ENCODE data around the gene TMEM181.
"Not testable (repeated sequence)": the region's sequence is repeated elsewhere in the genome, so short reads cannot be mapped to it uniquely, and the experiment has no call there.

The TMEM181 gene

DNA sequence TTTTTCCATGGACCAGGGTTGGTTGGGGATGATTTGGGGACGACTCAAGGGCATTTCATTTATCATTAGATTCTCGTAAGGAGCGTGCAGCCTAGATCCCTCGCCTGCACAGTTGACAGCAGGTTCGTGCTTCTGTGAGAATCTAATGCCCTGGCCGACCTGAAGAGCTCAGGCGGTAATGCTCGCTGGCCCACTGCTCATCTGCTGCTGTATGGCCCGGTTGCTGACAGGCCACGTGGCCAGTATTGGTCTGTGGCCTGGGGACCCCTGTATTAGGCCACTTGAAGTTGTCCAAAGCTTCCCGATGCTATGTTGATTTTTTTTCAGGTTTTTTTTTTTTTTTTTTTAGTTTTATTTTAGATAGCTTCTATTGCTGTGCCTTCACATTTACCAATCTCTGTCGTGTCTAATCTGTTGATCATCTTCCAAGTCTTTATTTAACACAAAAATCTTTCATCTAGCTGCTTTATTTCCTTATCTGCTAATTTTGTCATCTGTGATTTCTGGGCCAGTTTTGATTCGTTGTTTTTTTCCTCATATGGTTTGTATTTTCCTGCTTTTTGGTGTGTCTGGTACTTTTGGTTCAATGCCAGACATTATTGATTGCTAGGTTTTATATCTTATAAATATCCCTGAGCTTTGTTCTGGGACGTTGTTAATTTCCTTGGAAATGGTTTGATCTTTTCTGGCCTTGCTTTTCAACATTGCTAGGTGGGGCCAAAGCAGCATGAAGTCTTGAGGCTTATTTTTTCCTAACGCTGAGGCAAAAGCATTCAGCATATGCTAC, 43.6 kb downstream of the TMEM181 start:
- H3K36me3 ChIP-seq (ENCODE audit: insufficient read depth, insufficient read length, low read length), result peaks cover 46% of the 10 kb centered on the region
- no peaks in the 10 kb centered on the region for H3K27me3 ChIP-seq (ENCODE audit: insufficient read depth, insufficient read length)
- no peaks in the 10 kb centered on the region for H3K4me1 ChIP-seq (ENCODE audit: insufficient read depth, insufficient read length)
- H3K9ac ChIP-seq (ENCODE audit: insufficient read length, low read depth), result no peak overlapping the region
- no peaks in the 10 kb centered on the region for H3K9me3 ChIP-seq (ENCODE audit: insufficient read depth, low read length)
- no peak for DNase-seq (ENCODE audit: low read depth, low spot score)
- no peak overlapping the region for H3K4me3 ChIP-seq (ENCODE audit: insufficient read length, low read depth)
- TF ChIP-seq ZNF274 (IDR thresholded peaks at IDR 0.05; ENCODE audit: low read depth, low read length) (no peak), YY1 (IDR thresholded peaks at IDR 0.05; ENCODE audit: insufficient read depth, insufficient read length) (no peak), SUZ12 (IDR thresholded peaks at IDR 0.05; ENCODE audit: extremely low read depth, insufficient read depth, insufficient read length) (no peak)

DNA sequence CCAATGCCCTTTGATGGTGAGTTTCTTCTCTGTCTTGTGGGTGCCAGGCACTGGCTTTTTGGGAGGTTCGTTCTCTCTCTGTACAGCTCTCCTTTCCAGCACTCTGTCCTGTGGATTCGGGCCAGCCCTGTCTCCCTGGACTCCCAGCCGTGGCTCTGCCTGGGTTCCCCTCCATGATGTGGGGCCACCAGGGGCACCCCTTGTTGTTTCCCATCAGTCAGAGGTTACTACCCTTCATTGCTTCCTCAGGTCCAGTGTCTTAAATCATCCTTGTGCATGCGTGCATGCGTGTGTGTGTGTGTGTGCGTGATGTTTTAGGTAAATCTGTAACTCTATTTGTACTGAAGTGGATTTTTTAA, 44.1 kb downstream of the TMEM181 start:
- Histone ChIP-seq H3K9ac (ENCODE audit: insufficient read length, low read depth) (no peak overlapping the region), H3K36me3 (ENCODE audit: insufficient read depth, insufficient read length, low read length) (peaks cover 47% of the 10 kb centered on the region), H3K27me3 (ENCODE audit: insufficient read depth, insufficient read length) (no peaks in the 10 kb centered on the region), H3K4me3 (ENCODE audit: insufficient read length, low read depth) (no peak overlapping the region), H3K9me3 (ENCODE audit: insufficient read depth, low read length) (no peaks in the 10 kb centered on the region), H3K4me1 (ENCODE audit: insufficient read depth, insufficient read length) (no peaks in the 10 kb centered on the region)
- DNase-seq (ENCODE audit: low read depth, low spot score), result no peak
- no peak for TF ChIP-seq YY1 (IDR thresholded peaks at IDR 0.05; ENCODE audit: insufficient read depth, insufficient read length)
- TF ChIP-seq SUZ12 (IDR thresholded peaks at IDR 0.05; ENCODE audit: extremely low read depth, insufficient read depth, insufficient read length), result no peak

DNA sequence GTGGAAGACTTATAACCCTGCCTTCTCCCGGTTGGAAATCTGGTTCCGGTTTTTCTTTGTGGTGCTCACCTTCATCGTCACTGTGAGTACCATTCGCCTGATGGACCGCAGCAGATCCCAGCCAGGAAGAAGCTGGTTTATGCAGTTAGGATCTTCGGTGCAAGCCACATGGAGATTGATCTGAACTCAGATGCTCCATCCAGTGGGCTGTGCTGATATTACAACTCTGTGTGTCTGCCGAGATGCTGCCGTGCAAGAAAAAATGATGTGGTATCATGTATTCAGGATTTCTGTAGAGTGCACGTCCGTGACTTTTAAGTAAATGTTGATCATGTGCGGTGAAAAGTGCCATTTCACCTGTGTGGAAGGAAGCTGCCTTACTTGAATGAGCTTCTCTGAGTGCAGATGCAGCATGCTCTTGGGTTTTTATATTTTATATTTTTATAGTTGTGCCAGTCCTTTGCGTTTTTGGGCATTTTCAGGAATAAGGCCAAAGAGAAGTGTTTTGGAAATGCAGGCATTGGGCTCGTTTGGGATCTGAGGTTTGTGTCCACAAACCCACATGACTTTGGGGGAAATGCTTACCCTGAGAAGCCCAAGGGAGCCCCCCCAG, 45.5 kb downstream of the TMEM181 start:
- Histone ChIP-seq H3K4me1 (ENCODE audit: insufficient read depth, insufficient read length) (no peaks in the 10 kb centered on the region), H3K4me3 (ENCODE audit: insufficient read length, low read depth) (no peak overlapping the region), H3K36me3 (ENCODE audit: insufficient read depth, insufficient read length, low read length) (peaks cover 51% of the 10 kb centered on the region), H3K9ac (ENCODE audit: insufficient read length, low read depth) (no peak overlapping the region), H3K27me3 (ENCODE audit: insufficient read depth, insufficient read length) (no peaks in the 10 kb centered on the region), H3K9me3 (ENCODE audit: insufficient read depth, low read length) (no peaks in the 10 kb centered on the region)
- TF ChIP-seq YY1 (IDR thresholded peaks at IDR 0.05; ENCODE audit: insufficient read depth, insufficient read length), result no peak
- TF ChIP-seq ZNF274 (IDR thresholded peaks at IDR 0.05; ENCODE audit: low read depth, low read length), result no peak
- TF ChIP-seq SUZ12 (IDR thresholded peaks at IDR 0.05; ENCODE audit: extremely low read depth, insufficient read depth, insufficient read length), result no peak
- DNase-seq (ENCODE audit: low read depth, low spot score), result peak; percentile 57

DNA sequence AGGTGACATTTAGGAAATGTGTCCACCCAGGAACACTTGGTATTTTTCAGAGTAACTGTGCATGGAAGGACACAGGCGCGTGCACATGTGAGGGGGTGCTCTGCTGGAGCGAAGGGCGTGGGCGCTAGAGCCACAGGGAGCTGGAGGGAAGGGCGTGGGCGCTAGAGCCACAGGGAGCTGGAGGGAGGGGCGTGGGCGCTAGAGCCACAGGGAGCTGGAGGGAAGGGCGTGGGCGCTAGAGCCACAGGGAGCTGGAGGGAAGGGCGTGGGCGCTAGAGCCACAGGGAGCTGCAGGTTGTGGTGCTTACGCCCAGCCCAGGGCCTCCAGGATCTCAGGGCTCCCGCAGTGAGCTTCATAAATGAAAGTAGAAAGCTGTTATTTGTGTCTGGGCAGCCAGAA, 46.1 kb downstream of the TMEM181 start:
- H3K27me3 ChIP-seq (ENCODE audit: insufficient read depth, insufficient read length); H3K9me3 ChIP-seq (ENCODE audit: insufficient read depth, low read length); H3K9ac ChIP-seq (ENCODE audit: insufficient read length, low read depth); H3K4me1 ChIP-seq (ENCODE audit: insufficient read depth, insufficient read length); H3K4me3 ChIP-seq (ENCODE audit: insufficient read length, low read depth); DNase-seq (ENCODE audit: low read depth, low spot score): not testable (repeated sequence)
- peaks cover 57% of the 10 kb centered on the region for H3K36me3 ChIP-seq (ENCODE audit: insufficient read depth, insufficient read length, low read length)

DNA sequence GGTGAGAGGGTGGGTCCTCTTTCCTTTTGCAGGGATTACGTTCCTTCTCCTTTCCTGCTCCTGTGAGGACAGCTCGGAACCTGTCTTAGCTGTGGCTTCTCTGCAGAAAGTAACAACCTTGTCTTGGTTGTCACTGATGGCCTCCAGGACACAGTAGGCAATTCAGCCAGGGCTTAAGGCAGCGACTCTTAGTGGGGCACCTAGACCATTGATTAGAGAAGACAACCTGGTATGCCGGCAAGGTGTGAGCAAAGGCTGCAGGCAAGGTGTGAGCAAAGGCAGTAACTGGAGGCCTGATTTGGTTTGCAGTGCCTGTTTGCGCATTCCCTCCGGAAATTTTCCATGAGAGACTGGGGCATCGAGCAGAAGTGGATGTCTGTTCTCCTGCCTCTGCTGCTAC, 47.0 kb downstream of the TMEM181 start:
- Histone ChIP-seq H3K4me1 (ENCODE audit: insufficient read depth, insufficient read length) (no peaks in the 10 kb centered on the region), H3K27me3 (ENCODE audit: insufficient read depth, insufficient read length) (no peaks in the 10 kb centered on the region), H3K4me3 (ENCODE audit: insufficient read length, low read depth) (no peak overlapping the region), H3K36me3 (ENCODE audit: insufficient read depth, insufficient read length, low read length) (peaks cover 60% of the 10 kb centered on the region), H3K9me3 (ENCODE audit: insufficient read depth, low read length) (no peaks in the 10 kb centered on the region), H3K9ac (ENCODE audit: insufficient read length, low read depth) (no peak overlapping the region)
- no peak for DNase-seq (ENCODE audit: low read depth, low spot score)
- no peak for TF ChIP-seq YY1 (IDR thresholded peaks at IDR 0.05; ENCODE audit: insufficient read depth, insufficient read length)
- no peak for TF ChIP-seq SUZ12 (IDR thresholded peaks at IDR 0.05; ENCODE audit: extremely low read depth, insufficient read depth, insufficient read length)

DNA sequence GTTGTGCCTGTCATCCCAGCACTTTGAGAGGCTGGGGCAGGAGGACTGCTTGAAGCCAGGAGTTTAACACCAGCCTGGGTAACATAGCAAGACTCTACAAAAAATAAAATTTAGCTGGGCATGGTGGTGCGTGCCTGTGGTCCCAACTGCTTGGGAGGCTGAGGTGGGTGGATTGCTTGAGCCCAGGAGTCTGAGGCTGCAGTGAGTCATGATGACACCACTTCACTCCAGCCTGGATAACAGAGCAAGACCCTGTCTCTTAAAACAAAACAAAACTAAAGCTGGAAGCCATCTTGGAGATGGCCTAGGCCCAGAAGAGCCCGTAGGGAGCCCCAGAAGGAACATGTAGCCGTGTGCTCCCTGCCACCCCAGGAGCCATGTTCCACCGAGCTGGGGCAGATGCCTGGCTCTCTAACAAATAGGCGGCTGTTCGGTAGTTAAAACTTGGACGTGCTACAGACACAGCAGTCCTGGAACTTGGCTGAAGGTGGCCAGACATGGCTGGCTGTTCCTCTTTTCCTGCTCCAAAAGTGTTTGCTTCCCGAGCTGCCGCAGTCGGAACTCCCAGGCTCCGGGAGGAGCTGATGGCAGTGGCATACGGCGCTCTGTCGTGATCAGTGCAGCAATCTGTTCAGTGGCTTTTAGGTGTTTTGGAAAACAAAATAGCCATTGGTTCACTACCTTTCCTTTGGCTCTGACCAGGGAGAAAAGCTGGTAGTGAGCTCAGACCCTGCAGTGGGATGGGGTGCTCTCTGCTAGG, 47.7 kb downstream of the TMEM181 start:
- no peaks in the 10 kb centered on the region for H3K27me3 ChIP-seq (ENCODE audit: insufficient read depth, insufficient read length)
- H3K9me3 ChIP-seq (ENCODE audit: insufficient read depth, low read length), result no peaks in the 10 kb centered on the region
- TF ChIP-seq SUZ12 (IDR thresholded peaks at IDR 0.05; ENCODE audit: extremely low read depth, insufficient read depth, insufficient read length), result no peak
- DNase-seq (ENCODE audit: low read depth, low spot score), result no peak
- no peaks in the 10 kb centered on the region for H3K4me1 ChIP-seq (ENCODE audit: insufficient read depth, insufficient read length)
- H3K4me3 ChIP-seq (ENCODE audit: insufficient read length, low read depth), result no peak overlapping the region
- H3K9ac ChIP-seq (ENCODE audit: insufficient read length, low read depth), result no peak overlapping the region
- H3K36me3 ChIP-seq (ENCODE audit: insufficient read depth, insufficient read length, low read length), result peaks cover 61% of the 10 kb centered on the region

DNA sequence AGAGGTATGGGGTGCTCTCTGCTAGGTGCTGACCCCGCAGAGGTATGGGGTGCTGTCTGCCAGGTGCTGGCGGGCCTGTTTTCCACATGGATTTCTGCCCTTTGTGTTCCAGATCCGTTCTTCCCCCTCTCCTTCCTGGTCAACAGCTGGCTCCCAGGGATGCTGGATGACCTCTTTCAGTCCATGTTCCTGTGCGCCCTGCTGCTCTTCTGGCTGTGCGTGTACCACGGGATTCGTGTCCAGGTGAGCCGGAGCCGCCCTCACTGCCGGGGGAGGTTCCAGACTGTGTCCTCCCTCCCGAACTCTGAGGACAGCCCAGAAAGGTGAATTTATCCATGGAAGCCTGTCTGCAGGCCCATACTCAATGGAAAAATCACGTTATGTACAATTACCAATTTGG, 48.3 kb downstream of the TMEM181 start:
- no peak overlapping the region for H3K9ac ChIP-seq (ENCODE audit: insufficient read length, low read depth)
- no peak overlapping the region for H3K4me3 ChIP-seq (ENCODE audit: insufficient read length, low read depth)
- no peaks in the 10 kb centered on the region for H3K27me3 ChIP-seq (ENCODE audit: insufficient read depth, insufficient read length)
- DNase-seq (ENCODE audit: low read depth, low spot score), result no peak
- H3K4me1 ChIP-seq (ENCODE audit: insufficient read depth, insufficient read length), result no peaks in the 10 kb centered on the region
- TF ChIP-seq SUZ12 (IDR thresholded peaks at IDR 0.05; ENCODE audit: extremely low read depth, insufficient read depth, insufficient read length) (no peak), YY1 (IDR thresholded peaks at IDR 0.05; ENCODE audit: insufficient read depth, insufficient read length) (no peak), ZNF274 (IDR thresholded peaks at IDR 0.05; ENCODE audit: low read depth, low read length) (no peak)
- H3K36me3 ChIP-seq (ENCODE audit: insufficient read depth, insufficient read length, low read length), result peaks cover 66% of the 10 kb centered on the region
- H3K9me3 ChIP-seq (ENCODE audit: insufficient read depth, low read length), result no peaks in the 10 kb centered on the region

Data from NT2/D1 (cell line).